HG03175 (cell line): ENCODE data around the gene COL28A1.

ENCODE experiments used
- ATAC-seq: cut with Tn5 transposase; IDR thresholded peaks from one replicate; pipeline ENCODE4 v1.9.1; 2021; ENCODE audit warnings: mild to moderate bottlenecking, moderate library complexity; ENCODE audit not compliant: unreplicated experiment

The COL28A1 gene

GRCh38 chr7:7535691-7536090 lies at the start of gene COL28A1:
Gene COL28A1, minus strand, starts transcription at chr7:7535873. Its CDS starts 2,998 bp downstream, at chr7:7532875.
- ATAC-seq, result no peak

GRCh38 chr7:7584653-7585052 lies 49.0 kb upstream of the COL28A1 start:
- ATAC-seq, result no peak

GRCh38 chr7:7583731-7584130 lies 48.1 kb upstream of the COL28A1 start:
- no peak for ATAC-seq

- ATAC-seq, result no peak
Measured at GRCh38 chr7:7582596-7582995, 46.9 kb upstream of the COL28A1 start.

GRCh38 chr7:7581531-7582179 lies 46.0 kb upstream of the COL28A1 start:
- no peak for ATAC-seq

DNA sequence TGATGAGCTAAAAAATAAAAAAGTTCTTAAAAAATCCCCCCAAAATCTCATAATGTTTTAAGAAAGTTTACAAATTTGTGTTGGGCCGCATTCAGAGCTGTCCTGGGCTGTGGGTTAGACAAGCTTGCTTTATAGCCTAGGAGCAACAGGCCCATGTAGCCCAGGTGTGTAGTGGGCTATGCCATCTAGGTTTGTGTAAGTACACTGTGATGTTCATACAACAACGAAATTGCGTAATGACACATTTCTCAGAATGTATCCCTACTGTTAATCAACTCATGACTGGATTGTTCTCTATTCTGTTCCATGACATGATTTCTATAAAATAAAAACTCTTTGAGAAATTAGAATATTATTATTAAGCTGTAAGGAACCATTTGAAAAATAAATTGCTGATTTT lies 44.0 kb upstream of the COL28A1 start:
- no peak for ATAC-seq

- peak; percentile 68 for ATAC-seq
Measured at GRCh38 chr7:7577888-7578287, 42.2 kb upstream of the COL28A1 start.

DNA sequence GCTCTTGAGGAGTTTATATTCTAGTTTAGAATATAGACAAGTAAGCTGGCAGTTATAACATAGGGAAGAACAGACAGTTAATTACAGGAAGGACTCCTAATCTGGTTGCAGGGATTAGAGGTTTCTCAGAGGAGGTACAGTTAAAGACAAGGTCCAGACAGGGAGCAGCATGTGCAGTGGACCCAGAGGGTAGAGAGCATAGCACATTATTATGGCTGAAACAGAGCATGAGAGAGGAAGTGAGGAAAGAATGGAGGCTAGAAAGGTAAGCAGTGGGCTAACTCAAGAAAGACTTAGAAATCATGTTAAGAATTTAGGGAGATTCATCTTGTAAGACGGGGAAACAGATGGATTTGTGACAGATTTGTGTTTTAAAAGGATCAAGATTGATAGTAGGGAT lies 40.7 kb upstream of the COL28A1 start:
- ATAC-seq, result no peak

DNA sequence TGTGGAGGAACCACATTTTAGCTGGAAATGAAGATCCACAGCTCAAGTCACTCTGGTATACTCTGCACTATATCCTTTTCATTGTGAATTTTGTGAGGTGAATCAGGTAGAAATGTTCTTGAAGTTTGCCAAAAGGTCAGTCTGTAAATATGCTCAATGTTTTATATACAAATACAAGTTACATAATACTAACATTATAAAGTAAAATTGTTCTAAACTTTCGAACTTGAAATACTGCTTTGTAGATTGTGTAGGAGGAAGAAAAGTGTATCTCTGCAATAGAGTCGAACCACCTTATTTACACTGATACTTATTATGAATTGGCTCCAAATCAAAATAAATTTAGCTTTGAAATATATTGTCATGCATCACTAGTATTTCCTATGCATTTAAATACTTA lies 38.0 kb upstream of the COL28A1 start:
- ATAC-seq, result no peak

DNA sequence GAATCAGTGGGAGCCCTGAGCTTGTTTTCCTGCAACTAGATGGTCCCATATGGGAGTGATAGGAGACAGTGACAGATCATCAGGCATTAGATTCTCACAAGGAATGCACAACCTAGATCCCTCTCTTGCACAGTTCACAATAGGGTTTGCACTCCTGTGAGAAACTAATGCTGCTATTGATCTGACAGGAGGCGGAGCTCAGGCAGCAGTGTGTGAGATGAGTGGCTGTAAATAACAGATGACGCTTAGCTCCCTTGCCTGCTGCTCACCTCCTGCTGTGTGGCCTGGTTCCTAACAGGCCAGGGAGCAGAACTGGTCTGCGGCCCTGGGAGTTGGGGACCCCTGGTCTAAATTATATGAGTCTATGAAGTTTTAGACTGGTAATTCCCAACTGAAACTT lies 34.9 kb upstream of the COL28A1 start:
- ATAC-seq, result no peak

GRCh38 chr7:7569615-7570014 lies 33.9 kb upstream of the COL28A1 start:
- no peak for ATAC-seq

- peak; percentile 42 for ATAC-seq
Measured at GRCh38 chr7:7569081-7569527, 33.4 kb upstream of the COL28A1 start.

GRCh38 chr7:7568553-7568952 lies 32.9 kb upstream of the COL28A1 start:
- ATAC-seq, result no peak

DNA sequence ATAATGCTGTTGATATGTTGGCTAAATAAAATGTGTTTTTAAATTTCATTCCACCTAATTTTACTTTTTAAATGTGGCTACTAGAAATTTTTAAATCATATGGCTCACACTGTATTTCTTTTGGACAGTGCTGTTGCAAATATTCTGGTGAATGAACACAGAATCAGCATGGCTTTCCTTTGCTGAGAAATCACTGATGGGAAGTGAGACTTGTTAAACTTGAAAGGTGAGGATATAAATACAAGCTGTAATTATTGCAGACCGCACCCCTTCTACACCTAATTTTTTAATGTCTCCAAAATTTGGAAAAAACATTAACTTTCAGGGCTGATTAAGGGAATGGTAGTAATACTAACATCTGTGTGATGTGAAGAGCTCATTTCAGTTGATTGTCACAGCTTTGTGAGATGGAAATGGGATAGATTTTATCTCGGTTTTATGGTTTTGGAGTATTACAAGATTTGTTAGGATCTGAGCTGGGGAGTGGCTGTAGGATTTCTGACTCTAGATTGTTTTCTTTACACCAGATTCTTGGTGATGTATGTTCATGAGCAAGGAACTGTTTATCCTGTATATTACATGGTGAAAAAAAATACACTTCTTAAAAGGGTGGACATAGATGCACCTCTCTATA lies 32.3 kb upstream of the COL28A1 start:
- no peak for ATAC-seq

GRCh38 chr7:7566651-7567611 lies 31.3 kb upstream of the COL28A1 start, which contains the start of gene MIOS:
Gene MIOS, plus strand, starts transcription at chr7:7566884. Its CDS starts 5,592 bp downstream, at chr7:7572476.
- peak; percentile 76 for ATAC-seq

GRCh38 chr7:7565746-7566650 lies 30.3 kb upstream of the COL28A1 start:
- ATAC-seq, result peak; percentile 27

DNA sequence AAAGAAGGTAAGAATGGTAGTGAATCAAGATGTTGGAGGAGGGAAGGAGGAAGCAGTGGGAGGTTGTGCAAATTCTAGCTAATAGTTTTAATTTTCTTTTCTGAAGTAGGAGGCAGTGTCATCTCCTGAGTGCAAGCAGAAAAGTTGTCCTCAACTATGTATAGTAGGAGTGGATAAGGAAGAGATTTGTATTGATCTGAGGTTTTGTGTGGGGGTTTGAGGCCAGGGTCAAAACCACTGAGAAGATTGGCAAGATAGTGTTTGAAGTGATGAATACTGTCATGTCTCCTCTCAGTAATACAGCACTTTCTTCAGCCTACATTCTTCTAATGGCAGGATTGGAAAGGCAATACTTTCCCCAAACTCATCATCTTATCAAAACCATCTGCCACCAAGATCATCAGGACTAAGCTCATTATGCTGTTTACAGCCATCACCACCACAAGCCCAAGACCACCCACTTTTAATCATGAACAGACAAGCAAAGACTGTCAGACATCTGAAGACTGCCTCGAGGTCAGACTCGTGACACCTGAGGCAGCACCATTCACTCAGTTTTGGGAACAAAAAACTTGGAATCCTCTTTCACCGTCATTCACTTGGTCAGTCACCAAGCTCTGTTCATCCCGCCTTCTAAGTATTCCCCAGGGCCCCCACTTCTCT lies 29.5 kb upstream of the COL28A1 start:
- no peak for ATAC-seq

- ATAC-seq, result no peak
Measured at GRCh38 chr7:7564323-7564780, 28.7 kb upstream of the COL28A1 start.

GRCh38 chr7:7563813-7564212 lies 28.1 kb upstream of the COL28A1 start:
- ATAC-seq, result no peak

- ATAC-seq, result no peak
Measured at GRCh38 chr7:7563269-7563668, 27.6 kb upstream of the COL28A1 start.
